ENCODE data around the gene EFHC2.

Gene EFHC2

GRCh38 chrX:44303119-44303518 is 40.4 kb downstream of the EFHC2 start:
- Histone ChIP-seq H3K4me1 (ENCODE audit: control insufficient read depth, insufficient read depth, low read length) (peaks cover 10% of the 10 kb centered on the region; the same call in 1 of the 2 replicates), H3K4me3 (ENCODE audit: low read depth, low read length) (no peak overlapping the region), H3K27me3 (ENCODE audit: control insufficient read depth, insufficient read depth, low read length) (no peaks in the 10 kb centered on the region), H3K9me3 (ENCODE audit: control insufficient read depth, insufficient read depth, low read depth, low read length) (peaks cover 3% of the 10 kb centered on the region; the same call in 1 of the 2 replicates), H3K9ac (ENCODE audit: low read length) (no peak overlapping the region), H3K36me3 (ENCODE audit: control insufficient read depth, insufficient read depth, low read length) (no peaks in the 10 kb centered on the region), H3K27ac (ENCODE audit: low read depth, low read length) (no peak overlapping the region)

GRCh38 chrX:44299177-44299576 is 44.3 kb downstream of the EFHC2 start:
- Histone ChIP-seq H3K9ac (ENCODE audit: low read length) (no peak overlapping the region), H3K36me3 (ENCODE audit: control insufficient read depth, insufficient read depth, low read length) (no peaks in the 10 kb centered on the region), H3K27me3 (ENCODE audit: control insufficient read depth, insufficient read depth, low read length) (no peaks in the 10 kb centered on the region), H3K9me3 (ENCODE audit: control insufficient read depth, insufficient read depth, low read depth, low read length) (peaks cover 3% of the 10 kb centered on the region), H3K4me3 (ENCODE audit: low read depth, low read length) (no peak overlapping the region), H3K4me1 (ENCODE audit: control insufficient read depth, insufficient read depth, low read length) (no peaks in the 10 kb centered on the region), H3K27ac (ENCODE audit: low read depth, low read length) (no peak overlapping the region)

- H3K27ac ChIP-seq (ENCODE audit: low read depth, low read length) = no peak overlapping the region
- H3K9me3 ChIP-seq (ENCODE audit: control insufficient read depth, insufficient read depth, low read depth, low read length) = no peaks in the 10 kb centered on the region; the same call in 1 of the 2 replicates
- H3K4me3 ChIP-seq (ENCODE audit: low read depth, low read length) = no peak overlapping the region
- no peaks in the 10 kb centered on the region for H3K27me3 ChIP-seq (ENCODE audit: control insufficient read depth, insufficient read depth, low read length)
- H3K4me1 ChIP-seq (ENCODE audit: control insufficient read depth, insufficient read depth, low read length) = no peaks in the 10 kb centered on the region
- no peak overlapping the region for H3K9ac ChIP-seq (ENCODE audit: low read length)
- H3K36me3 ChIP-seq (ENCODE audit: control insufficient read depth, insufficient read depth, low read length) = no peaks in the 10 kb centered on the region
Measured at GRCh38 chrX:44291468-44292092, 51.9 kb downstream of the EFHC2 start.

- H3K9me3 ChIP-seq (ENCODE audit: control insufficient read depth, insufficient read depth, low read depth, low read length) = no peaks in the 10 kb centered on the region; the same call in 1 of the 2 replicates
- H3K27ac ChIP-seq (ENCODE audit: low read depth, low read length) = no peak overlapping the region
- H3K4me3 ChIP-seq (ENCODE audit: low read depth, low read length) = no peak overlapping the region
Measured at GRCh38 chrX:44290718-44291117, 52.8 kb downstream of the EFHC2 start.

GRCh38 chrX:44282753-44283152 is 60.7 kb downstream of the EFHC2 start:
- Histone ChIP-seq H3K4me3 (ENCODE audit: low read depth, low read length) (no peak overlapping the region), H3K36me3 (ENCODE audit: control insufficient read depth, insufficient read depth, low read length) (no peaks in the 10 kb centered on the region), H3K4me1 (ENCODE audit: control insufficient read depth, insufficient read depth, low read length) (no peaks in the 10 kb centered on the region), H3K9me3 (ENCODE audit: control insufficient read depth, insufficient read depth, low read depth, low read length) (0 out of 2 replicates have a peak, but pooled peaks cover 5% of the 10 kb centered on the region), H3K27ac (ENCODE audit: low read depth, low read length) (no peak overlapping the region), H3K27me3 (ENCODE audit: control insufficient read depth, insufficient read depth, low read length) (no peaks in the 10 kb centered on the region), H3K9ac (ENCODE audit: low read length) (no peak overlapping the region)

More at GRCh38 chrX:44290718-44291117, 52.8 kb downstream of the EFHC2 start:
- no peaks in the 10 kb centered on the region for H3K4me1 ChIP-seq (ENCODE audit: control insufficient read depth, insufficient read depth, low read length)
- no peaks in the 10 kb centered on the region for H3K27me3 ChIP-seq (ENCODE audit: control insufficient read depth, insufficient read depth, low read length)
- no peak overlapping the region for H3K9ac ChIP-seq (ENCODE audit: low read length)
- no peaks in the 10 kb centered on the region for H3K36me3 ChIP-seq (ENCODE audit: control insufficient read depth, insufficient read depth, low read length)

GRCh38 chrX:44280116-44280515 is 63.4 kb downstream of the EFHC2 start:
- H3K27ac ChIP-seq (ENCODE audit: low read depth, low read length) = no peak overlapping the region
- no peaks in the 10 kb centered on the region for H3K27me3 ChIP-seq (ENCODE audit: control insufficient read depth, insufficient read depth, low read length)
- no peak overlapping the region for H3K9ac ChIP-seq (ENCODE audit: low read length)

GRCh38 chrX:44274096-44274495 is 69.4 kb downstream of the EFHC2 start:
- H3K9me3 ChIP-seq (ENCODE audit: control insufficient read depth, insufficient read depth, low read depth, low read length) = peaks cover 4% of the 10 kb centered on the region; the same call in 1 of the 2 replicates
- no peak overlapping the region for H3K4me3 ChIP-seq (ENCODE audit: low read depth, low read length)
- H3K27ac ChIP-seq (ENCODE audit: low read depth, low read length) = no peak overlapping the region
- H3K9ac ChIP-seq (ENCODE audit: low read length) = no peak overlapping the region
- no peaks in the 10 kb centered on the region for H3K27me3 ChIP-seq (ENCODE audit: control insufficient read depth, insufficient read depth, low read length)
- H3K36me3 ChIP-seq (ENCODE audit: control insufficient read depth, insufficient read depth, low read length) = no peaks in the 10 kb centered on the region
- H3K4me1 ChIP-seq (ENCODE audit: control insufficient read depth, insufficient read depth, low read length) = no peaks in the 10 kb centered on the region

More at GRCh38 chrX:44280116-44280515, 63.4 kb downstream of the EFHC2 start:
- H3K4me3 ChIP-seq (ENCODE audit: low read depth, low read length) = no peak overlapping the region
- H3K36me3 ChIP-seq (ENCODE audit: control insufficient read depth, insufficient read depth, low read length) = no peaks in the 10 kb centered on the region
- no peaks in the 10 kb centered on the region for H3K4me1 ChIP-seq (ENCODE audit: control insufficient read depth, insufficient read depth, low read length)
- 0 out of 2 replicates have a peak, but pooled peaks cover 5% of the 10 kb centered on the region for H3K9me3 ChIP-seq (ENCODE audit: control insufficient read depth, insufficient read depth, low read depth, low read length)

GRCh38 chrX:44267861-44268260 is 75.6 kb downstream of the EFHC2 start:
- Histone ChIP-seq H3K4me3 (ENCODE audit: low read depth, low read length) (no peak overlapping the region), H3K27ac (ENCODE audit: low read depth, low read length) (no peak overlapping the region), H3K9ac (ENCODE audit: low read length) (no peak overlapping the region), H3K9me3 (ENCODE audit: control insufficient read depth, insufficient read depth, low read depth, low read length) (peaks cover 4% of the 10 kb centered on the region; the same call in 1 of the 2 replicates), H3K27me3 (ENCODE audit: control insufficient read depth, insufficient read depth, low read length) (no peaks in the 10 kb centered on the region), H3K36me3 (ENCODE audit: control insufficient read depth, insufficient read depth, low read length) (no peaks in the 10 kb centered on the region), H3K4me1 (ENCODE audit: control insufficient read depth, insufficient read depth, low read length) (peaks cover 8% of the 10 kb centered on the region)

- Histone ChIP-seq H3K4me3 (ENCODE audit: low read depth, low read length) (no peak overlapping the region), H3K36me3 (ENCODE audit: control insufficient read depth, insufficient read depth, low read length) (no peaks in the 10 kb centered on the region), H3K9ac (ENCODE audit: low read length) (no peak overlapping the region), H3K4me1 (ENCODE audit: control insufficient read depth, insufficient read depth, low read length) (peaks cover 8% of the 10 kb centered on the region), H3K27me3 (ENCODE audit: control insufficient read depth, insufficient read depth, low read length) (no peaks in the 10 kb centered on the region), H3K27ac (ENCODE audit: low read depth, low read length) (no peak overlapping the region), H3K9me3 (ENCODE audit: control insufficient read depth, insufficient read depth, low read depth, low read length) (peaks cover 4% of the 10 kb centered on the region; the same call in 1 of the 2 replicates)
Measured at GRCh38 chrX:44267116-44267515, 76.4 kb downstream of the EFHC2 start.

- Histone ChIP-seq H3K36me3 (ENCODE audit: control insufficient read depth, insufficient read depth, low read length) (no peaks in the 10 kb centered on the region), H3K4me1 (ENCODE audit: control insufficient read depth, insufficient read depth, low read length) (peaks cover 8% of the 10 kb centered on the region), H3K4me3 (ENCODE audit: low read depth, low read length) (no peak overlapping the region), H3K27ac (ENCODE audit: low read depth, low read length) (no peak overlapping the region), H3K9ac (ENCODE audit: low read length) (no peak overlapping the region), H3K9me3 (ENCODE audit: control insufficient read depth, insufficient read depth, low read depth, low read length) (peaks cover 4% of the 10 kb centered on the region; the same call in 1 of the 2 replicates), H3K27me3 (ENCODE audit: control insufficient read depth, insufficient read depth, low read length) (no peaks in the 10 kb centered on the region)
Measured at GRCh38 chrX:44265559-44265958, 77.9 kb downstream of the EFHC2 start.

- no peak overlapping the region for H3K4me3 ChIP-seq (ENCODE audit: low read depth, low read length)
- no peaks in the 10 kb centered on the region for H3K36me3 ChIP-seq (ENCODE audit: control insufficient read depth, insufficient read depth, low read length)
- H3K27ac ChIP-seq (ENCODE audit: low read depth, low read length) = no peak overlapping the region
- H3K9me3 ChIP-seq (ENCODE audit: control insufficient read depth, insufficient read depth, low read depth, low read length) = peaks cover under 1% of the 10 kb centered on the region; the same call in 1 of the 2 replicates
- no peaks in the 10 kb centered on the region for H3K27me3 ChIP-seq (ENCODE audit: control insufficient read depth, insufficient read depth, low read length)
- no peak overlapping the region for H3K9ac ChIP-seq (ENCODE audit: low read length)
- H3K4me1 ChIP-seq (ENCODE audit: control insufficient read depth, insufficient read depth, low read length) = peaks cover 8% of the 10 kb centered on the region
Measured at GRCh38 chrX:44264936-44265335, 78.5 kb downstream of the EFHC2 start.

Measured in HUES6 (cell line).